HTR-8/SVneo (cell line): ENCODE data around the gene PLEKHG4.

ENCODE experiments used
- DNase-seq: peaks from one replicate; pipeline ENCODE4 v3.0.0; 2011; ENCODE audit warnings: low spot score, mixed read lengths; ENCODE audit not compliant: insufficient read length
- FAIRE-seq: peaks from 2 replicates; lab custom pipeline; 2011; peaks lifted over from hg19 to GRCh38; lab: Jason Lieb, UNC

Gene PLEKHG4, protein sequence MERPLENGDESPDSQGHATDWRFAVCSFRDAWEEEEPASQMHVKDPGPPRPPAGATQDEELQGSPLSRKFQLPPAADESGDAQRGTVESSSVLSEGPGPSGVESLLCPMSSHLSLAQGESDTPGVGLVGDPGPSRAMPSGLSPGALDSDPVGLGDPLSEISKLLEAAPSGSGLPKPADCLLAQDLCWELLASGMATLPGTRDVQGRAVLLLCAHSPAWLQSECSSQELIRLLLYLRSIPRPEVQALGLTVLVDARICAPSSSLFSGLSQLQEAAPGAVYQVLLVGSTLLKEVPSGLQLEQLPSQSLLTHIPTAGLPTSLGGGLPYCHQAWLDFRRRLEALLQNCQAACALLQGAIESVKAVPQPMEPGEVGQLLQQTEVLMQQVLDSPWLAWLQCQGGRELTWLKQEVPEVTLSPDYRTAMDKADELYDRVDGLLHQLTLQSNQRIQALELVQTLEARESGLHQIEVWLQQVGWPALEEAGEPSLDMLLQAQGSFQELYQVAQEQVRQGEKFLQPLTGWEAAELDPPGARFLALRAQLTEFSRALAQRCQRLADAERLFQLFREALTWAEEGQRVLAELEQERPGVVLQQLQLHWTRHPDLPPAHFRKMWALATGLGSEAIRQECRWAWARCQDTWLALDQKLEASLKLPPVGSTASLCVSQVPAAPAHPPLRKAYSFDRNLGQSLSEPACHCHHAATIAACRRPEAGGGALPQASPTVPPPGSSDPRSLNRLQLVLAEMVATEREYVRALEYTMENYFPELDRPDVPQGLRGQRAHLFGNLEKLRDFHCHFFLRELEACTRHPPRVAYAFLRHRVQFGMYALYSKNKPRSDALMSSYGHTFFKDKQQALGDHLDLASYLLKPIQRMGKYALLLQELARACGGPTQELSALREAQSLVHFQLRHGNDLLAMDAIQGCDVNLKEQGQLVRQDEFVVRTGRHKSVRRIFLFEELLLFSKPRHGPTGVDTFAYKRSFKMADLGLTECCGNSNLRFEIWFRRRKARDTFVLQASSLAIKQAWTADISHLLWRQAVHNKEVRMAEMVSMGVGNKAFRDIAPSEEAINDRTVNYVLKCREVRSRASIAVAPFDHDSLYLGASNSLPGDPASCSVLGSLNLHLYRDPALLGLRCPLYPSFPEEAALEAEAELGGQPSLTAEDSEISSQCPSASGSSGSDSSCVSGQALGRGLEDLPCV

DNA sequence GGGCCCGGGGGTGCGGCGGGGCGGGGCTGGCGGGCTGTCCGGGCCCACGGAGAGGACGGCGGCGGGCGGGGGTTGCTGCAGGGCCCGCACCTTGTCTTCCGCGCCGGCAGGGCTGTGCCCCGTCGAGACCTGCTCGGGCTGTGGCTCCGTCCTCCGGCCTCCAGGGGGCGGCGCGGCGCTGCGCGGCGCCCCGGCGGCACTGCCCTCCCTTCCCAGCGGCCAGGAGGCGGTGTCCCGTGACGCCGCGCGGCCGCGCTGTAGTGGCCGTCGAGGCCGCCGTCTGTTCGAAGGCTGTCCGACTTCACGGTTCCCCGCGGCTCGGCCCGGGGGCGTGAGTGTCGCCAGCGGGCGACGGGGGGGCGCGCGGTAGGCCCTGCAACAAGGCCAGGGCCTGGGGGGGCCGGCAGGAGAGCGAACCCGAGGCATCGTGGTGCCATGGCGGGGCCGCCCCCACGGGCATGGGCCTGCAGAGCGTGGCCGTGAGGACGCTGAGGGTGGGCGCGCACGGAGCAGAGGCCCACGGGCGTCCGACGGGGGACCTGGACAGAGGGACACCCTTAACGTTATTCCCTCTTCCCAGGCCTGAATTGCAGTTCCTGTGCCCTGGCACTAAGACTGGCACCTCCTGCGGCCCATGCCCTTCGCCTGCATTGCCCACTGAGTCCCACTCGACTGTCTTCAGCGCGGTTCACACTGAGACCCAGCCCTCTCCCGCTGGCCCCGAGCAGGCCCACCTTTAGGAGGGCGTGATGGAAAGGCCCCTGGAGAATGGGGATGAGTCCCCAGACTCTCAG, at the start of gene PLEKHG4:
PLEKHG4 (plus strand) TSS at position 237 of the 794 bp plus-strand sequence; CDS start at position 750, 513 bp downstream.
- FAIRE-seq (no peak), DNase-seq (no peak)

DNA sequence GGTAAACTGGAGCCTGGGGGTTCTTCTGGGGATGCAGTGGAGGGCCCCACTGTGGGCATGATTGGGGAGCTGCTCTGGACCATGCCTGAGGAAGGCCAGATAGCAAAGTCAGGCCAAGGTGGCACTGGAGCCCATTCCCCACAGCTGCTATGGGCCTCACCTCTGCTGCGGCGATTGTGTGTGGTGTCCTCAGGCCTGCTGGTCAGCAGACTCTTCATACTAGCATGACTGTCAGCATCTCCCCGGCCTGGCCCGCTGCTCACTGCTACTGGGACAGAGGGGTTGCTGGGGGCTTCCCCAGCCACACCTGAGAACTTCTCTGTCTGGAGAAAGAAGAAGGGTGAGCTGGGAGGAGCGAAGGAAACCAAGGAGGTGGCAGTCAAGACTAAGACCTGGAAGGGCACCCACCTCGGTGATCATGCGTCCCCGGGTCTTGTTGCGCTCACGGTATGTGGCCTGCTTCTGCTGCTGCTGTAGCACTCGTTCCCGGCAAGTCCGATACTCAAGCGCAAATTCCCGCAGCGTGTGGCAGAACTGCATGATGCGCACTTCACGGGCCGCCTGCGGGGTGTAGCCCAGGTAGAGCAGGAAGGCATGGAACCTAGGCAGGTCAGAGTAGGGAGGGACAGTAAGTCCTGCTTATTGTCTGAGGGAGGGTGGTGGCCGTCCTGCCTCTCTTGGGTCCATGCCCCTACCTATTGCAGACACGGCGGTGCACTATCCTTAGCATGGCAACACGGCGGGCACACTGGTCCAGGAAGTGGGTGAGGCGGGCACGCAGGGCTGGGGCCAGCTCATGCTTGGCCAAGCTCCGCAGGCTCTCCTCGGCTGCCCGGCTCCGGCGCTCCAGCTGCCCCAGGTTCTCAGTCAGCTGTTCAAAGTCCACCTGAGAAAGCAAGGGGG, 49.2 kb upstream of the PLEKHG4 start:
- DNase-seq: no peak
- no peak for FAIRE-seq

DNA sequence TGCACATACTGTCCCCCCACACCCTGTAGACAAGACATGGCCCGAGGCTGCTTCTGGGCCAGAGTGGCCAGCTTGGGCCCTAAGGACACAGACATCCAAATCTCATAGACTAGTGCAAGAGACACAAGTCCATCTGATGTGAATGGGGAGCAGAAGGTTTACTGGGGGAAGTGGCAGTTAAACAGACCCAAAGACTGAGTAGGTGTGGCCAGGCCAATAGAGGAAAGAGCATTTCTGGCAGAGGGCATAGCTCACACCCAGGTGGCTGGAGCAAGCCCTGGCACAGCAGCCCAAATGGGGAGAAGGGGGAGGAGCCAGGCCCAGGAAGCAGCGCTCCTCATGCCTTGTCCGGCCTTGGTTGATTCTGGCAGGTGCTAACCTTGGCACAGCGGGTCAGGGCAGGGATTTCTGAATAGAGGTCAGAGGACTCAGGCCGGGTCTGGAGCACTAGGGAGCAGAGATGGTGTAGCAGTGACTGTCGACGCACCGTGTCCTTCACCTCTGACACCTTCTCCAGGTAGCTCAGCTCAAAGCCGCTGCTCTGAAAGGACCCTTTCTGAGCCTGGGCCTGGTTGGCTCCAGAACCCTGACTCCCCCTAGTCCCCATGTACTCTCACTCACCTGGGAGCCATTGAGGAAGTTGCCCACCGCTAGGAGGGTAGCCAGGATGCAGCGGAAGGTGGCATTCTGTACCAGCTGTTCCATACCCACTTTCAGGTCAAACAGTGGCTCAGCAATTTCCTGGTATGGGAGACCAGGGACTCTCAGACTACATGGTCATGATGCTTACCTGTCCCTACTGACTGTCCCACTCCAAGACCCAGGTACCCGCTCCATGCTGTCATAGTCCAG, 48.3 kb upstream of the PLEKHG4 start:
- FAIRE-seq (no peak), DNase-seq (no peak)

DNA sequence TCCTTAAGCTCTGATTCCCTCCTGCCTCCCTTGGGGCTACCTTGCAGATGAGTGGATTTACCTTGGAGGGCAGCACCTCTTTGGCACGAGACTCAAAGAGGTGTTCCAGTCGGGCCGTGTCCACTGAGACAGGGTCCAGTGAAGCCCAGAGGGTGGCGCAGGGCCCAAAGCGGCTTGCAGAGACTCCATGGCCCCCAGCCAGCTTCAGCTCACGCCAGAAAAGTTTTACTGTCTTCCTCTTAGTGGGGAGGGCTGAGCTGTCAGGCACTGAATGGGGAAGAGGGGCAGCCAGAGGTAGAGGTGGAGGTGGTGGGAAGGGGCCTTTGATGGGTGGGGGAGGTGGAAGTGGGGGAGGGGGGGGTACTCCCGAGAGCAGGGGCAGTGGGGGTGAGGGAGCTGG, 45.7 kb upstream of the PLEKHG4 start:
- no peak for DNase-seq
- FAIRE-seq: no peak

DNA sequence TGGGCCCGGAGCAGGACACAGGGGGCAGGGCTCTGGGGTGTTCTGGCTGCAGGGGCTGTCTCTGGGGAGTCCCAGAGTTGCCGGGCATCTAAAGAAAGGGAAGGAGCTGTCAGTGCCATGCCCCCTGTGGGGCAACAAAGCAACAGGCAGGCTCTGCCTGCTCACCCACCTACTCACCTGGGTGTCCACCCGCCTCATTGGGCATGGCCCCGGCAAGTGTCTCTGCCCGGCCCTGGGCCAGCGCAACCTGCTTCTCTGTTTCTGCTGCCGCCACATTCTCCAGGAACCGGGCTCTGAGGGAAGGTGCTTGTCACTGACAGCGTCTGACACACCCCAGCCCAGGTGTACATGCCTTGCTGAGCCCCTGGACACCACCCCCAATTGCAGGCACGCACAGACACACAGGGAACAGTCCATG, 45.1 kb upstream of the PLEKHG4 start:
- DNase-seq (no peak), FAIRE-seq (no peak)

DNA sequence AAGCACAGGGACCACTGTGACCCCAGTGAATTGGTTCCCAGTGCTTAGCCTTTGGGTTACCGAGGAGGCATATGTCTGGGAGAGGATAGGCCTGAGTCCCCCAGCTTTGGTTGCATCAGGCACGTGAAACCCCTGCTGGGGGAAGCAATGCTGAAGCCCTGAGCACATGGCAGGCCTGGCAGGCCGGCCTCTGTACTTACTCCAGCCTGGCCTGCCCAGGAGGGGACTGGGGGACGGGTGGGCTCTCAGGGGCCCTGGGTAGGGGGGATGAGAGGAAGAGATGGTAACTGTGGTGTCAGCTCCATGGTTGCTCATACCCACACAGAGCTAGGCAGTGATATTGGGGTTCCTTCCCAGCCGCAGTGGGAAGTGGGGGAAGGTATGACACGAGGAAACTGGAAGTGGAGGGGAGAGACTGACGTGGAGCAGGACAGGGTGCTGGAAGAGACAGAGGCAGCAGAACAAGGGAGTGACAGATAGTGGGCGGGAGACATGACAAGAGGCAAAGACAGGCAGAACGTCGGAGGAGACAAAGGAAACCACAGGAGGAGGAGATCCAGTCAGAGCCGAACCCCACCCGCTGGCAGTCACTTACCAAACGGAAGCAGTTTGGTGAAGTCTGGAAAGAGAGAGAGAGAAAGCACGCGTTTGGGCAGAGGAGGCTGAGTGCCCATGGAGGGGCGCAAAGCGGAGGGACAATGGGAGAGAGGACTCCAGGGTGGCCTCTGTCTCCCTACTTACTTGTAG, 43.3 kb upstream of the PLEKHG4 start:
- DNase-seq (no peak), FAIRE-seq (peak; percentile 38)

DNA sequence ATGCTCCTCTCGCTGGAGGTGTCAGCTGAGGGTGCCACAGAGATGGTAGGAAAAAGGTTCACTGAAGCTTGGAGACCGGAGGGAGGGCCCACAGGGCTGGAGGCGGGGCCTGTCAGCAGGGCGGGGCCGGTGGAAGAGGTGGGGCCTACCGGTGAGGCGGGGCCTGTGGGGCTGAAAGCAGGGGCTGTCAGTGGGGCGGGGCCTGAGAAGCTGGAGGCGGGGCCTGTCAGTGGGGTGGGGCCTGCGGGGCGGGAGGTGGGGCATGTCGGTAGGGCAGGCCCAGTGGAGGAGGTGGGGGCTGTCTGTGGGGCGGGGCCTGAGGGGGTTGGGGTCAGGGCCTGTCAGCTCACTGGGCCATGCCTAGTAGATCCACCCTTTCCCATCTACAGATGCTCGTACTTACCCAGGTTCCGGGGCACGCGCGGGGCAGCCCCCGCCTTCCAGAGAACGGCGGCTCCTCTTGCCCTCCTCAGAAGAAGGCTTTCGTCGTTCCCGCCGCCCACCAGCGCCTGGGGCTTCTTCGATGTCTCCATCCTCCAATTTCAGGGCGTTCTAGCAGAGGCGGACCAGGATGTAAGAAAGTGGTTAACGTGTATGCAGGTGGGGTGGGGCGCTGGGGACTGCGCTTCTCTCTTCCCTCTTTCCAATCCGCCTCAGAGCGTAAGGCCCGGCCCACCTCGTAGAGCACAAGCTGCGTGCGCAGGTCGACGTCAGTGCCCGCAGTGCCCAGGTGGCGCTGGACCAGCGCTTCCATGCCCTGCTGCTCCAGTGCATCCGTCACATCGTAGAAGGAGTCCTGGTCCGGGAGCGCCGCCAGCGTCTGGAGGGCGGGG, 42.6 kb upstream of the PLEKHG4 start:
- DNase-seq (no peak), FAIRE-seq (no peak)

DNA sequence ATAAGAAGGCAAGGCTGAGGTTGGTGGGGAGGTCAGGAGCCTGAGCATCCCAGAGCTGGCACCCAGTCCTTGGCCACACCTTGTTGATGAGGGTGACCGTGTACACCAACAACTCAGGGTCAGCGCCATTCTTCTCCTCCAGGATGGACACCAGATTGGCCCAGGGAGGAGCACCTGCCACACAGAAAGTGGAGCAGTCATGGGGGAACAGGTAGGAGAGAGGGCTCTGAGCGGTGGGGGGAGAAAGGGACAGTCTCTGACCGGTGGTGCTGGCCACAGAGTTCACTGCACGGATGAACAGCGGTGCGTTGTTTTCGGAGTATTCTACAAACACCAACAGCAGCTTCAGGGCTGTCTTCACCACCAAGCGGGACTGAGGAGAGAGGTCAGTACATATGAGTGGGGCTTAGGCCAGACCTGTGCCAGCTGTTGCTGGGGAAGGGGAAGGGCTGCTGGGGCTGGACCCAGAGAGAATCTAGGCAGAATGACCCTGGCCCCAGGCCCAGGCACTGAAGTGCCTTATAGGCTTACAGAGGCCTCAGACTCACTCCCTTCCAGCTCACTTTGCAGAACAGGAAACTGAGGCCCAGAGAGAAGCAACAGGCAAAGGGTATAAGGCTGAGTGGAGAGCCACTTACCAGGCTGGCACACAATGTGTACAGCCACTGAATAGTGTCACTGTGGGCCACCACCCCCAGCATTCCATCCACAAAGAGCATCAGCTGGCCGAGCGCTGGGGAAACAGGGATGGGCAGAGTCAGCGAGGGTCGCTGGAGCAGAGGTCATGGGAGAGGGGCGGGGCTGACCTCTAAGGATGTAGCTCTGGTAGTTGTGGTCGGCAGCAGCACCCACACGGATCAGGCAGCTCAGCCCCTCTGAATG, 41.7 kb upstream of the PLEKHG4 start:
- FAIRE-seq (peak; percentile 9), DNase-seq (no peak)

DNA sequence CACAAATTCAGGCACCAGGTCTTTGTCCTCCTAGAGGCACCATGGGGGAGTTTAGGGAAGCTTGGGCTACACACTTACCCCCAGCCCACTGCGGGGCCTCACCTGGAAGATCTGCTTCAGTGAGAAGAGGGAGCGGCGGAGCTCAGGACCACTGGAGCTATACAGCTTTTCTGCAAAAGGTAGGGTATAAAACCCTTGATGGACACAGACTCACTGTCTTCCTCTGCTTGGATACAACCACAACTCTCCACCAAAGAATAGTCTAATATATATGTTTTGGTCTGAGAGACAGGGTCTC, 41.1 kb upstream of the PLEKHG4 start:
- FAIRE-seq (no peak), DNase-seq (no peak)

DNA sequence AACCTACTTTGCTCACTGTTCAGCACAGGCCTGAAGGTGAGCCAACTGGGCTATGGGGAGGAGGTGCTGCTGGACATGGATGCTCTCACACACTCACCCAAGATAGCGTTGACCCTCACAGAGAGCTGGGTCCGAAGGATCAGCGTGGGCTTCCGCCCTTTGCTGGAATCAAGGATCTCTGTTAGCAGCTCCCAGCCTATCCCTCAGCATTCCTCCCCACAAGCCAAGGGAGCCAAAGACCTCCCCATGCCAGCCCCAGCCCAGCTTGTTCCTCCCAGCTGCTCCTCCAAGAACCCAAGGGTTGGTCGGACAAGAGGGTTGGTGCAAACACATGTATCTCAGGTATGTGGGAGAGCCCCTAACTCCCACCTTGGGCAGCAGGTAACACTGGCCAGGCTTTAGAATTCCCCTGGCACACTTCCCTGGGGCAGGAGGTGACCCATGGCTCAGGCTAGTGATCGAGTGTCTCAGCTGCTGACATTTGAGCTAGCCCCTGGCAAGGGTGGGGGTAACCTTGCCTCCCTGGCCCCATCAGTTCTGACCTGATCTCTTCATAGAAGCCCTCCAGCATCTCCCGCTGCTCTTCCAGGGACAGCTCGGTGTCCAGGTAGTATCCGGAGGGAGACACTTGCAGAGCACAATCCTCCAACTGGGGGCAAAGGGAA, 40.4 kb upstream of the PLEKHG4 start:
- DNase-seq (no peak), FAIRE-seq (peak; percentile 26)

DNA sequence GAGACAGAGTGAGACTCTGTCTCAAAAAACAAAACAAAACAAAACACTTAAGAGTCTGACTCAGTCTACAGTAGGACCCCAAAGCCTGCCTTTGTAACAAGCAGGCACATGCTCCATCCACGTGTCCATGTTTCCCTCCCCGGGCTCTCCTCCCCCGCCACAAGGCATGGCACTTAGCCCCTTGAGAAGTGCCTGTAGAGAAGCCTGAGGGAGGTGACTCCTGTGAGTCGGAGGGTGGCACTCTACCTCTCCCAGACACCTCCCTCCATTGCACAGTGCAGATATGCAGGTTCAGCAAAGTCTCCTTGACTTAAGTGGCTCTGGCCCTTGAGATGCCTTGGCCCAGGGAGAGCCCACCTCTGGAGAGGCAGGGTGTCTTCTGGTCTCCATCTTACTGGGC, 38.8 kb upstream of the PLEKHG4 start:
- FAIRE-seq: no peak
- no peak for DNase-seq

DNA sequence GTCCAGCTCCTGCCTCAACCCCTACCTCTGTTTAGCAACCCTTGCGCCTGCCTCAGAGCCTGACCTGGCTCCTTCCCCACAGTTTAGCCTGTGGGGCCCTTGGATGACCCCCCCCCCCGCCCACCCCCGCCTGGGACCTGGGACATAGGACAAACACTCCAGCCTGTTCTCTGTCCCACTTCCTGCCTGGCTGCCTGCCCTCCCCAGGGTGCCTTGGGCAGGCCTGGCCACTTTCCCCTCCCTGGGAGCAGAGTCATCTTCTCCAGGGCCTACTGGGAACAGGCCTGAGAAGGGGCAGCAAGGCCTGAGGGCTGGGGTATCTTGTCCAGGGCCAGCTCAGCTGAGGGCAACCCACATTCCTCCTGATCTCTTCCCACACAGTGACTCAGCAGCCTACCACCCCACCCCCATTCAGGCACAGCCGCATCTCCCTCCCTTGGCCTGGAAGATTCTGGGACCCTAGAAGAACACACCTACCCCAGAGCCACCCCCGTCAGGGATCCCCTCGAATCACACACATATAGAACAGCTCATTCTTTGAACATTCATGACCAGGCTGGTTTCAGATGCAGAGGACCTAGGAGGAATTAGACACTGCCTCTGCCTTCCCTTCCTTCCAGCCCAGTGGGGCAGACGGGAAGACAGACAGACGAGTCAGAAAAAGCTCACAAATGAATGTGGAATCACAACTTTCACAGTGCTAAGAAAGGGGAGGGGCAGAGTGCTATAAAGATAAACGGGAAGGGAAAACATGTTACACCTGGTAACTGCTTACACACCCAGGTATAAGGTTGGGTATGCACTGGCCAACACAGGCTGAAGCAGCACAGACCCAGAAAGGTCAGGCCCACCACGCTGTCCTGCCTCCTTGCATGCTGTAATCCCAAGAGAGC, 38.1 kb upstream of the PLEKHG4 start:
- FAIRE-seq: peak; percentile 92

DNA sequence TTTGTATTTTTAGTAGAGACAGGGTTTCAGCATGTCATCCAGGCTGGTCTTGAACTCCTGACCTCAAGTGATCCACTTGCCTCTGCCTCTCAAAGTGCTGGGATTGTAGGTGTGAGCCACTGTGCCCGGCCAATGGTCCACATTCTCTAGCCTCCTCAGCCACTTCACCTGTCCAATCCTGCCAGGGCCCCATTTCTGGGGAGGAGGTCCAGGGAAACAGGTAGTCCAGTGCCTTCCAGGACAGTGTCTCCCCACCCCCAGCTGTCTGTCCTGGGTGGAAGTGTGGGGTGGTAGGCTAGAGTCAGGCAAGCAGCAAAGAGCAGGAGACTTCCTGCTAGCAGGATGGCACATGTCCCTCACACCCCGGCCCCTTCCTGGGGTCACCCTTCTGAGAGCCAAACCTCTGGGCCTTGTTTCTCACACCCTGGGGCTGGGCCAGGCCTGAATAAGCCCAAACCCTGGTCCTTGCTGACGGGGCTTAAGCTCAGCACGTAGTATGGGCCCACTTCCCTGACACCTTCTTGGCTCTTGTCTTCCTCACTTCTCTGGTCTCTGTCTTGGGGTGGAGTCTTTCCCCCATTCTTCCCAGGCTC, 37.1 kb upstream of the PLEKHG4 start:
- DNase-seq (no peak), FAIRE-seq (no peak)

More for the DNA sequence above, 38.1 kb upstream of the PLEKHG4 start:
- DNase-seq: peak; percentile 79

DNA sequence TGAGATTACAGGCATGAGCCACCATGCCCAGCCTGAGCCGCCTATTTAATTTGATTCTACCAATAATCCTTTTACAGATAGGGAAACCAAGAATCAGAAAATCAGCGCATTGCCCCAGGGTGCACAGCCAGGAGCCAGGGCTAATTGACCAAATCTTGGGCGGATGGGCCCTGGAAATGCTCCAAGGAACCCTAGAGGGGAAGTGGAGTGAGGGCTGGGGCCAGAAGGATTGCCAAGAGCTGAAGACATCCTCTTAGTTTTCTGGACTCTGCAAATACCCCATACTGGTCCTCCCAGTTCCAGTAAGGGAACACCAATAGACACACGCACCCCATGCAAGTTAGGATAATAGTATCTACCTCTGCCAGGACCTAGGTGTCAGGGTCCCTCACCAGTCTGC, 35.9 kb upstream of the PLEKHG4 start:
- DNase-seq (no peak), FAIRE-seq (no peak)
